ENCODE data around the gene AIF1.

The AIF1 gene

GRCh38 chr6:31614684-31615578 lies at the start of gene AIF1:
Gene AIF1, plus strand, starts transcription at chr6:31615234. Its CDS starts 96 bp downstream, at chr6:31615330.
- DNase-seq = no peak

GRCh38 chr6:31567531-31568370 lies 47.3 kb upstream of the AIF1 start:
- no peak for DNase-seq

GRCh38 chr6:31568537-31568961 lies 46.5 kb upstream of the AIF1 start:
- DNase-seq = no peak

- DNase-seq = no peak
These were observed 45.0 kb upstream of the AIF1 start for GRCh38 chr6:31569861-31570536.

GRCh38 chr6:31572041-31572911 lies 42.8 kb upstream of the AIF1 start, which contains the start of gene LTA:
Gene LTA, plus strand, starts transcription at chr6:31572289. Its CDS starts 454 bp downstream, at chr6:31572743.
- DNase-seq = no peak

GRCh38 chr6:31573239-31574105 lies 41.6 kb upstream of the AIF1 start:
- no peak for DNase-seq

GRCh38 chr6:31574106-31575061 lies 40.6 kb upstream of the AIF1 start:
- DNase-seq = no peak

- no peak for DNase-seq
These were observed 39.6 kb upstream of the AIF1 start, which contains the start of gene TNF for GRCh38 chr6:31575335-31575901. Gene TNF, plus strand, starts transcription at chr6:31575565. Its CDS starts 177 bp downstream, at chr6:31575742.

GRCh38 chr6:31575952-31576685 lies 38.9 kb upstream of the AIF1 start:
- no peak for DNase-seq

GRCh38 chr6:31576897-31577578 lies 38.0 kb upstream of the AIF1 start:
- no peak for DNase-seq

- DNase-seq = no peak
These were observed 37.5 kb upstream of the AIF1 start for GRCh38 chr6:31577579-31577966.

GRCh38 chr6:31578184-31579118 lies 36.6 kb upstream of the AIF1 start:
- DNase-seq = no peak

- DNase-seq = no peak
These were observed 35.9 kb upstream of the AIF1 start for GRCh38 chr6:31579119-31579505.

GRCh38 chr6:31579546-31580437 lies 35.2 kb upstream of the AIF1 start:
- DNase-seq = no peak

- DNase-seq = no peak
These were observed 34.6 kb upstream of the AIF1 start for GRCh38 chr6:31580438-31580740.

All from NCI-H748 treated with DMSO at 0.1 percent for 48 hours (cell line).